GM13976 (cell line): ENCODE measurements around the gene CCDC70.

Experiments used
- DNase-seq: peaks from one replicate; pipeline ENCODE4 v3.0.0; 2012; ENCODE audit warnings: low spot score
- in situ Hi-C: fragments of 300-500 bp; cut with MboI; formaldehyde crosslinking; loops from one replicate; pipeline ENCODE4 v1.12.0; 2022; ENCODE audit warnings: low sequenced_read_pairs, mixed read lengths, inconsistent platforms; ENCODE audit not compliant: unreplicated experiment
- TF ChIP-seq, protein P1 (sequence below): IDR thresholded peaks from 2 replicates; pipeline ENCODE4 v1.5.1; 2012; ENCODE audit warnings: borderline replicate concordance, mild to moderate bottlenecking; ENCODE audit not compliant: insufficient read depth; ENCODE audit errors: extremely low read depth, missing control alignments, control extremely low read depth

CCDC70 gene

DNA sequence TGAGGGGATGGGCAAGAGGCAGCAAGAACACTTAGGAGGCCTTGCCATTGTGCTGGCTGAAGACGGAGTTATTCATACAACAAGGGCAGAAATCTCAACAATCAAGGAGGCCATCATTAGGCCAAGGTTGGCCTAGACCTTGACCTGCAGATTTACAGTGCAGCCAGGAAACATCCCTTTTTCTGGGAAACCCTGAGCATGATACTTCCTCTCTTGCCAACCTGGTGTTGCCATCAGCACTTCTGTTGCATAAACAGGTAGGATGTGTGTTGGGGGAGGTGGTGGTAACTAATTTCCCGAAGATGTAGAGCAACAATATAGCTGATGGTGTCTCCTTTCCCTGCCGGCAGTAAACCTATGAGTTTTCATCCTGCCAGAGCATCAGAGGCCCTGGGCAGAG is 24.8 kb upstream of the CCDC70 start:
- in situ Hi-C loops: no loop called here
- TF ChIP-seq, protein P1, sequence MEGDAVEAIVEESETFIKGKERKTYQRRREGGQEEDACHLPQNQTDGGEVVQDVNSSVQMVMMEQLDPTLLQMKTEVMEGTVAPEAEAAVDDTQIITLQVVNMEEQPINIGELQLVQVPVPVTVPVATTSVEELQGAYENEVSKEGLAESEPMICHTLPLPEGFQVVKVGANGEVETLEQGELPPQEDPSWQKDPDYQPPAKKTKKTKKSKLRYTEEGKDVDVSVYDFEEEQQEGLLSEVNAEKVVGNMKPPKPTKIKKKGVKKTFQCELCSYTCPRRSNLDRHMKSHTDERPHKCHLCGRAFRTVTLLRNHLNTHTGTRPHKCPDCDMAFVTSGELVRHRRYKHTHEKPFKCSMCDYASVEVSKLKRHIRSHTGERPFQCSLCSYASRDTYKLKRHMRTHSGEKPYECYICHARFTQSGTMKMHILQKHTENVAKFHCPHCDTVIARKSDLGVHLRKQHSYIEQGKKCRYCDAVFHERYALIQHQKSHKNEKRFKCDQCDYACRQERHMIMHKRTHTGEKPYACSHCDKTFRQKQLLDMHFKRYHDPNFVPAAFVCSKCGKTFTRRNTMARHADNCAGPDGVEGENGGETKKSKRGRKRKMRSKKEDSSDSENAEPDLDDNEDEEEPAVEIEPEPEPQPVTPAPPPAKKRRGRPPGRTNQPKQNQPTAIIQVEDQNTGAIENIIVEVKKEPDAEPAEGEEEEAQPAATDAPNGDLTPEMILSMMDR: no peak
- no peak for DNase-seq

DNA sequence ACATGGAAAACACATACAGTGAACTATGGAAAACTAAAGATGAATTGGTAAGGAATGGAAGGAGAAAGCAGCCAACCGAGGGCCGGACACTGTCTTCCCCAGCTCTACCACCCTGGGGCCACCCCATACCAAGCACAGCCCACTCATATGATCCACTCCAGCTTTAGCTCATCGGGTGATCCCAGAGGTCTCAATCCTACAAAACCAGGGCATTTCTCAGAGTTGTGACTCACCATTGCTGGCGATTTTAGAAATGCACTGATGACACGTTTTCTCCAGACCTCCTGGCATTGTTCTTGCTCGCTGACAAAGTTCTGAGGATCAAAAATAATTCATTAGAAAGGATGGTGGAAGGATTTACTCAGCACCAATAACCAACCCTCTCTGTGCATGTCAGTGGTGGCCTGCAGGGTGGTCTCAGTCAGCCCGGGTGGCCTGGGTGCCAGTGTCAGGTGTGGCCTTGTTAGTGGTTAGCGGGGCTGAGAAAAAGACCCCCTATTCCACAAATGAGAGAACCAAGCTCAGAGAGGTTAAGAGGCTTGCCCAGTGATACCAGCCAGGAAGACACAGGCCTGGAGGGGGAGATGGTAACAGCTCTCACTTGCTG is 23.4 kb upstream of the CCDC70 start:
- TF ChIP-seq, protein P1: no peak
- DNase-seq: no peak
- in situ Hi-C loops: no loop called here

DNA sequence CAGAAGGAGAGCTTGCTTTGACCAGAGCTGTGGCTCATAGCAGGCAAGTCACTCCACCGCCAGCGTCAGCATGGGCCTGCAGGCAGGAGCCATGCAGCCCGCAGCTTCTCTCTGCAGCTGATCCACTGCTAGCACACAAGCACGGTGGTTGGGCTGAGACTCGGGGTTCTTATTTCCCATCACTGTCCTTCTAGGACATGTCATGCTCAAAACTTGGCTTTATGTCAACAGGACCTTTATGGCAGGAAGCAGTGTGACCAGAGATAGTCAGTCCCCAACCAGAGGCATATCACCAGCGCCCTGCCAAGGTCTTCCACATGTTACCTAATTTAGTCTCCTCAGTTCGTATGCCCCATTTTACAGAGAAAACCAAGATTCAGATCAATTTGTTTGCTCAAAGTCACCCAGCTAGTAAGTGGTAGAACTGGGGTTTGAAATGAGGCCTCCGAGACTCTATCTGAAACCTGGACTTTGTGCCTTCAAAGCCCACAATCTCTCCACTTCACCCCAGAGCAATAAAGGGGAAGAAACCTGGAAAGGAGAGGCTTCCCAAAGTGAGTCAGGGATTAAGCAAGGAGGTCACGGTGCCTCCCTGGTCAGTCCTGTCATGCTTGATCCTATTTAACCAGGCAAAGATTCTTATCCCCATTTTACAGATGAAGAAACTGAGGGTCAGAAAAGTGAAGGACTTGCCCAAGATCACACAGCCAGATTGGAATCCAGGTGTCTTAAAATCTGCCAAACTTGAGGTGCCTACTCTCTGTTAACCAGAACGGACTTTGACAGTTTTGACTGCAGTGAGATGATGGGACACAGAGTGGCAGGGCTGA is 21.8 kb upstream of the CCDC70 start:
- in situ Hi-C loops: no loop called here
- TF ChIP-seq, protein P1: no peak
- DNase-seq: no peak

DNA sequence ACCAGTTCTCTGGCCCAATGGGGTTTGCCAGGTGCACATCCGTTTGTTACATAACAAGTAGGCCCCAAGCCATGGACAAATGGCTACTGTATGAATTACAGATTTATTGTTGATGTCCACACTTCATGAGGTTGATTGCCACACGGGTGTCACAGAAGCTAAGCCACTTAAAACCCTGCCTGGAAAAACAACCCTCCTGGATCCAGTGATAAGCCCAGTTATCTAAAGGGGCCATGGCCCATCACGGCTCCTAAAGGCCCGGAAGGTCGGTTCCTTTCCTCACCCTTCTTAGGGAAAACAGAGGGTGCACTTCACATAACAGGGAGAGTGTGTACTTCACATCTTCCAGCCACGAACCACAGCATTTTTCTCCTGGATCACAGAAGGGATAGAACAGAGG is 20.9 kb upstream of the CCDC70 start:
- TF ChIP-seq, protein P1: no peak
- DNase-seq: no peak
- in situ Hi-C loops: no loop called here

DNA sequence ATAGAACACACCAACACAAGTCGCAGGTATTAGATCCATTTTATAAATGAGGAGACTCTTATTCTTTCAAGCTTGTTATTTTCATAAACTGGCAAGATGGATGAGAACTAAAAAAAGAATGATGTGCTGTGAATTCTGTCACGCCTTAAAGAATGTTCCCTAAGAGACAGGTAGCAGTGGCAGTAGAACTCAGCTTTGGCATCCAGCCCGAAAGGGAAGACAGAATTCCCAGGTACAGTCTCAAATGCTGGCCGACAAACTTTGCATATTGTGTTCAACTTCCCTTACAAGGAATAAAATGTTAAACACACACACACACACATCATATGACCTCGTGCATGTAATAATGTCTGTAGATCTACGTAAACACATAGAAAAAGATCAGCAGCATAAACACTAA is 20.0 kb upstream of the CCDC70 start:
- in situ Hi-C loops: no loop called here
- TF ChIP-seq, protein P1: no peak
- DNase-seq: no peak

DNA sequence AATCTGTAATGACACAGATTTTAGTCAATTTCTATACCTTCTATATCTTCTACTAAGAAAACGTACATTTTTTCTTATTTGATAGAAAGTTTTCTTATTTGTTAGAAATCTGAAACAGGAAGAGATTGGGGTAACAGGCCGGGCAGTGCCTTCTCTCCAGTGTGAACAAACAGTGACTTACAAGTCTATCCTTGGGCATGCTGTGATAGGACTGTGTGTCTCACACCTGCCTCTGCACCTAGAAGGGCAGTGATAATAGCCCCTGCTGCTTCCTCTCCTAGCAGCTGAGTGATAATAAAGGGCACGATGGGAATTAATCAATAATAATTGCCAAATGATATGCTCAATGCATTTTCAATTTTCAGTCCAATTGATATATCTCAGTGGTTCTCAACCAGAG is 18.2 kb upstream of the CCDC70 start:
- no peak for DNase-seq
- TF ChIP-seq, protein P1: no peak
- in situ Hi-C loops: no loop called here
